ENCODE results near the gene PIN1. TPM values are rescaled to one million over a fixed set of nuclear protein-coding genes. Genes with fewer than 3 reads are reported as not detected.
A peak's percentile ranks its signal among the peaks of the same experiment; 100 is the strongest.

Gene PIN1
- total and polyA plus RNA-seq, 10 donors: 37.7 to 86.1 (median 50.9) TPM

DNA sequence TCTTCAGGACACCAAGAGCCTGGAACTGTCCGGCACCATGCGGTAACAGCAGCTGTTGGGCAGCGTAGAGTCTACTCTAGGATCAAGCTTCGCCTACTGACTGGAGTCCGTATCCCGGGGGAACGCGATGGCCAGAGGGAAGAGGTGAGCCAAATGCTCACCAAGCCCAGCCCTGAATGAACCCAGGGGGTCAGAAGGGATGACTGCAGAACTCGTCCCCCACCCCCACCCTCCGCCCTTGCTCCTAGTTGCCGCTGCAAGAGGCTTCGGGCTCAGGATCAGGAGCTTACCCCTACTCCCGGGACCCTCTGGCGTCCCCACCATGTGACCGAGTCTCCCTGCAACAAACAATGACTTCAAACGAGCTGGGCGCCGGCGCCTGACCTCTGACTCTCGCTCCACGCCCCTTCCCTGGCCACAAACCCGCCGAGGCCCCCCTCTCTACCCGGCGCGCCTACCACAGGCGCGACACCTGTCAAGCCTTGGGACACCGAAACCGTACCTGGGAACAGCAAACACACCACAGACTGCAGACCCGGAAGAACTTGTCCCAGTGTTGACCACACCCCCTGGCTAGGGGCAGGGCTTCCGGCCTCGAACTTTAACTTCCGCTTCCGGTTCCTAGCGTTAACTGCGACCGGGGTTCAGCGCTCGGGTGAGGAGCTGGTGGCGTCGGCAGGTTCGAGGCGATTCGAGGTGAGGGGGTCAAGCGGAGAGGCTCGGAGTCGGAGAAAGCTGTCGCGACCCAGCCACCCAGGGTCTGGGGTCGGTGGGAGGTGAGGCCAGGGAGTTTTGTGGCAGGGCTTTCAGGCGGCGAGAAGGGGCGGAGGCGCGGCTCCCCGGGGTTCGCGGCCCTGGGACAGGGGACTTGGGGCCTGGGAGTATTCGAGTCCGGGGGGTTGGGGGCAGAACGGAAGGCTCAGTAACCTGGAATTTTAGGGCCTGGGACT is 7.6 kb upstream of the PIN1 start, which contains the start of gene UBL5:
Gene UBL5 (plus strand): TSS at position 630 of the 950 bp plus-strand sequence. CDS start 420 bp downstream, outside the sequence.
- Histone ChIP-seq H3K4me3 (peak within 1 kb of the TSS; percentile 81 to 98 (median 88)), H3K9me3 (no peaks in the 10 kb centered on the region), H3K27me3 (replicated peaks in 1 of 7) (no peaks in the 10 kb centered on the region), H3K27ac (peak within 1 kb of the TSS; percentile 54 to 90 (median 87)), H3K36me3 (peaks cover 0 to 45% (median 18%) of the 10 kb centered on the region in 6 donors), H3K4me1 (peaks cover 20 to 41% (median 32%) of the 10 kb centered on the region in 6 donors)
- peak in 1 of 3 donors; percentile 42 for TF ChIP-seq POLR2A (IDR thresholded peaks at IDR 0.05)
- TF ChIP-seq POLR2AphosphoS5 (IDR thresholded peaks at IDR 0.05): peak; percentile 96 to 98 (median 96)
- TF ChIP-seq, protein P1, sequence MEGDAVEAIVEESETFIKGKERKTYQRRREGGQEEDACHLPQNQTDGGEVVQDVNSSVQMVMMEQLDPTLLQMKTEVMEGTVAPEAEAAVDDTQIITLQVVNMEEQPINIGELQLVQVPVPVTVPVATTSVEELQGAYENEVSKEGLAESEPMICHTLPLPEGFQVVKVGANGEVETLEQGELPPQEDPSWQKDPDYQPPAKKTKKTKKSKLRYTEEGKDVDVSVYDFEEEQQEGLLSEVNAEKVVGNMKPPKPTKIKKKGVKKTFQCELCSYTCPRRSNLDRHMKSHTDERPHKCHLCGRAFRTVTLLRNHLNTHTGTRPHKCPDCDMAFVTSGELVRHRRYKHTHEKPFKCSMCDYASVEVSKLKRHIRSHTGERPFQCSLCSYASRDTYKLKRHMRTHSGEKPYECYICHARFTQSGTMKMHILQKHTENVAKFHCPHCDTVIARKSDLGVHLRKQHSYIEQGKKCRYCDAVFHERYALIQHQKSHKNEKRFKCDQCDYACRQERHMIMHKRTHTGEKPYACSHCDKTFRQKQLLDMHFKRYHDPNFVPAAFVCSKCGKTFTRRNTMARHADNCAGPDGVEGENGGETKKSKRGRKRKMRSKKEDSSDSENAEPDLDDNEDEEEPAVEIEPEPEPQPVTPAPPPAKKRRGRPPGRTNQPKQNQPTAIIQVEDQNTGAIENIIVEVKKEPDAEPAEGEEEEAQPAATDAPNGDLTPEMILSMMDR (IDR thresholded peaks at IDR 0.05 in 8 of 11, conservative IDR thresholded peaks at IDR 0.05 in 3 of 11): no peak
- intact Hi-C loops (cut with DNase I; ENCODE audit: low total_unique reads): no loop called here
- peak; percentile 95 for DNase-seq
- 0 to 1% (median 1%) methylated on average over 35 to 62 of the region's 62 CpGs for whole genome bisulfite sequencing, 5 donors

DNA sequence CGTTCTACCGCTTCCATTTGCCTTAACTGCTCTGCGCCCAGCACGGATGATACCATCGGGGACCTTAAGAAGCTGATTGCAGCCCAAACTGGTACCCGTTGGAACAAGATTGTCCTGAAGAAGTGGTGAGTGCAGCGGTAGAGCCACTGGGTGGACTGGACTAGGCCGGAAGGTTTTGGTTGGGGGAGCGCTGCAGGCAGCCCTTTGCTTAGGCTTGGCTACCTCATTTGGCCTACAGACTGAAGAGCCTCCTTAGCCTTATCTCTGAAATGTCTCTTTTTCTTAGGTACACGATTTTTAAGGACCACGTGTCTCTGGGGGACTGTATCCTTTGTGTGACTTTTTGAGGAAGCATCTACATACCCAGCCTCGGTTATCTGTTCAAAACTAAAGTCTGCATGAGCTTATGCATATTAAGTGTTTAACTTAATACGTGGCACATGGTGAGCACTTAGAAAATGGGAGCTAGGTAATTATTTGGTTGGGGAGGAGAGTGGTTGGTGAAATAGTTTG is 6.5 kb upstream of the PIN1 start:
- DNase-seq: no peak
- peaks cover 0 to 45% (median 18%) of the 10 kb centered on the region in 6 donors for H3K36me3 ChIP-seq
- H3K27ac ChIP-seq: peak overlapping the region in 4 of 8 donors; percentile 87 to 90 (median 88)
- peaks cover 20 to 41% (median 32%) of the 10 kb centered on the region in 6 donors for H3K4me1 ChIP-seq
- no peaks in the 10 kb centered on the region for H3K9me3 ChIP-seq
- H3K27me3 ChIP-seq (replicated peaks in 1 of 7): no peaks in the 10 kb centered on the region
- intact Hi-C loops (cut with DNase I; ENCODE audit: low total_unique reads): no loop called here
- WGBS, 5 donors: 35 to 42% (median 41%) methylated on average over 13 of the region's 13 CpGs
- TF ChIP-seq, protein P1 (IDR thresholded peaks at IDR 0.05 in 8 of 11, conservative IDR thresholded peaks at IDR 0.05 in 3 of 11): no peak
- TF ChIP-seq POLR2AphosphoS5 (IDR thresholded peaks at IDR 0.05): no peak
- TF ChIP-seq POLR2A (IDR thresholded peaks at IDR 0.05): no peak
- peak overlapping the region; percentile 81 to 98 (median 88) for H3K4me3 ChIP-seq

DNA sequence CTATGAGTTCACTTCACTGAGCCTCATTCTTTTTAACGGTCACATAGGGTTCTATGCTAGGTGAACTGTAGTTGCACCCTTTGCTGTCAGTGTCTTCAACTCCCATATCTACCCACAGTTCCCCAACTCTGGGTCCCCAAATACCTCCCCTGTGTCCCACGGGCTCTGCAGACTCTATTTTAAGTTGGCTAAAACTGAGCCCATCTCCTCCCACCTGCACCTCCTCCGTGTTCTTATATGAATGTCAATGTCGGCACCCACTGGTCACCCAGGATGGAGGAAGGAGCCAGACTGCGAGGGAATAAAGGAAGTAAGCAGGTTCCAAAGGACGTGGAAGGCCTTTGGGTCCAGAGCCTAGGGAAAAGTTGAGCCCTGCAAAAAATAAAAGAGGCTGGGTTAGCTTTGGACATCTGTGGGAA is 802 bp upstream of the PIN1 start:
- H3K27me3 ChIP-seq (replicated peaks in 1 of 7): no peaks in the 10 kb centered on the region
- H3K9me3 ChIP-seq: no peaks in the 10 kb centered on the region
- 62 to 73% (median 65%) methylated on average over 6 of the region's 6 CpGs for WGBS, 5 donors
- TF ChIP-seq POLR2AphosphoS5 (IDR thresholded peaks at IDR 0.05): no peak
- TF ChIP-seq POLR2A (IDR thresholded peaks at IDR 0.05): no peak
- H3K4me1 ChIP-seq: peaks cover 12 to 51% (median 30%) of the 10 kb centered on the region in 6 donors
- peak overlapping the region in 7 of 8 donors; percentile 92 to 99 (median 97) for H3K4me3 ChIP-seq
- H3K36me3 ChIP-seq: peaks cover 0 to 42% (median 28%) of the 10 kb centered on the region in 6 donors
- intact Hi-C loops (cut with DNase I; ENCODE audit: low total_unique reads): no loop called here
- DNase-seq: no peak
- H3K27ac ChIP-seq: peak overlapping the region in 5 of 8 donors; percentile 70 to 90 (median 84)

DNA sequence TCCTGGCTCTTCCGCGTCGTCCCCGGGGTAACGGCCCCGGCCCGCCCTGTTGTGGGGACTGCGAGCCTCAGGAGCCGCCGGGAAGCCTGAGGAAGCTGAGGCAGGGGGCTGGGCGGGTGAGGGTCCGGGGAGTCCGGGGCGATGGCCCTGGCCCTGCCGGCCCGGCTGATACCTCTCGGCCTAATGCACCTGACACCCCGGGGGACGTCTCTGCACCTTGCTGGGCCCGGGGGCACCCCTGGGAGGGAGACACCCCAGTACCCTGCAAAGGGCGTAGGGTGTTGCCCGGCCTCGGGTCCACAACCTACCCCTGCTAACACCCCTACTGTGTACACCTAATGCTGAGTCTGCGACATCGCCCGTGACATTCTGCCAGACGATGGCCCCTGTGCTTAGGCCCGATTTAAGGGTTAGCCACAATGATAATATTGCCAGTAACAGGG is 410 bp downstream of the PIN1 start:
- intact Hi-C loops (cut with DNase I; ENCODE audit: low total_unique reads): no loop called here
- Histone ChIP-seq H3K9me3 (no peaks in the 10 kb centered on the region), H3K27me3 (replicated peaks in 1 of 7) (no peaks in the 10 kb centered on the region), H3K27ac (peak overlapping the region; percentile 51 to 90 (median 77)), H3K4me1 (peaks cover 12 to 43% (median 28%) of the 10 kb centered on the region in 6 donors), H3K36me3 (peaks cover 0 to 42% (median 30%) of the 10 kb centered on the region in 6 donors), H3K4me3 (peak overlapping the region; percentile 92 to 99 (median 98))
- WGBS, 5 donors: 2 to 6% (median 3%) methylated on average over 8 to 28 of the region's 28 CpGs
- TF ChIP-seq POLR2AphosphoS5 (IDR thresholded peaks at IDR 0.05): no peak
- TF ChIP-seq, protein P1 (IDR thresholded peaks at IDR 0.05 in 8 of 11, conservative IDR thresholded peaks at IDR 0.05 in 3 of 11): no peak
- TF ChIP-seq POLR2A (IDR thresholded peaks at IDR 0.05): no peak
- no peak for DNase-seq
